ENCODE measurements around the gene RPAIN. TPM values are rescaled to one million over a fixed set of nuclear protein-coding genes. Genes with fewer than 3 reads are reported as not detected.

RPAIN gene
- total RNA-seq, 1 donor from 2014 or later: 168 TPM

GRCh38 chr17:5480962-5481361 lies 61.0 kb downstream of the RPAIN start:
- Mint-ChIP-seq H3K4me3 (ENCODE audit: unreplicated experiment) (no peak overlapping the region), H3K27me3 (ENCODE audit: unreplicated experiment) (no peaks in the 10 kb centered on the region), H3K36me3 (ENCODE audit: unreplicated experiment) (peaks cover 5% of the 10 kb centered on the region), H3K27ac (ENCODE audit: unreplicated experiment) (no peak overlapping the region), H3K9me3 (ENCODE audit: unreplicated experiment) (peaks cover 6% of the 10 kb centered on the region), H3K4me1 (ENCODE audit: low read depth, unreplicated experiment) (peaks cover 3% of the 10 kb centered on the region)
- no peak for TF ChIP-seq CTCF (IDR thresholded peaks at IDR 0.05; ENCODE audit: partially characterized antibody, unreplicated experiment)
- DNase-seq: no peak

GRCh38 chr17:5481451-5481850 lies 61.5 kb downstream of the RPAIN start:
- peaks cover 3% of the 10 kb centered on the region for H3K4me1 Mint-ChIP-seq (ENCODE audit: low read depth, unreplicated experiment)
- TF ChIP-seq CTCF (IDR thresholded peaks at IDR 0.05; ENCODE audit: partially characterized antibody, unreplicated experiment): no peak
- H3K9me3 Mint-ChIP-seq (ENCODE audit: unreplicated experiment): peaks cover 6% of the 10 kb centered on the region

More at GRCh38 chr17:5481451-5481850, 61.5 kb downstream of the RPAIN start:
- no peak overlapping the region for H3K4me3 Mint-ChIP-seq (ENCODE audit: unreplicated experiment)
- peaks cover 5% of the 10 kb centered on the region for H3K36me3 Mint-ChIP-seq (ENCODE audit: unreplicated experiment)
- H3K27ac Mint-ChIP-seq (ENCODE audit: unreplicated experiment): no peak overlapping the region
- no peak for DNase-seq
- no peaks in the 10 kb centered on the region for H3K27me3 Mint-ChIP-seq (ENCODE audit: unreplicated experiment)

Other genes with a start within 250 kb of the RPAIN start
- 21.2 TPM for gene ZNF594, start 228.3 kb upstream of the RPAIN start, total RNA-seq (ENCODE audit: unreplicated experiment)
- not detected for gene SCIMP, start 185.3 kb upstream of the RPAIN start, total RNA-seq (ENCODE audit: unreplicated experiment)
- gene RABEP1, start 137.9 kb upstream of the RPAIN start, total RNA-seq (ENCODE audit: unreplicated experiment): 63.0 TPM
- 74.5 TPM for gene NUP88, start 520 bp upstream of the RPAIN start, total RNA-seq (ENCODE audit: unreplicated experiment)
- gene C1QBP, start 19.0 kb downstream of the RPAIN start, total RNA-seq (ENCODE audit: unreplicated experiment): 96.4 TPM
- 23.9 TPM for gene DHX33, start 48.8 kb downstream of the RPAIN start, total RNA-seq (ENCODE audit: unreplicated experiment)
- 56.1 TPM for gene DERL2, start 66.0 kb downstream of the RPAIN start, total RNA-seq (ENCODE audit: unreplicated experiment)
- 23.2 TPM for gene MIS12, start 66.4 kb downstream of the RPAIN start, total RNA-seq (ENCODE audit: unreplicated experiment)
- 69.5 TPM for gene NLRP1, start 164.3 kb downstream of the RPAIN start, total RNA-seq (ENCODE audit: unreplicated experiment)

Measured in glutamatergic neuron (in vitro differentiated cells).